Body of pancreas (tissue), 4 donors: ENCODE measurements around the gene CORO1C.
"Not testable (repeated sequence)": the region's sequence is repeated elsewhere in the genome, so short reads cannot be mapped to it uniquely, and the experiment has no call there.

Source experiments
- CTCF ChIP-seq, 7 experiments: fragments of 450-650 bp in 4 of 7; fragments of 200-600 bp in 3 of 7; sonication (generic) in 3 of 7; IDR thresholded peaks; one replicate each; pipeline ENCODE4 v1.5.1; 2016 to 2019; ENCODE audit warnings: antibody characterized with exemption in 7 of 7
- POLR2A ChIP-seq, 3 donors: fragments of 450-650 bp; IDR thresholded peaks; one replicate each; pipeline ENCODE4 v1.6.1; 2016; ENCODE audit warnings: antibody characterized with exemption in 3 of 3, mild to moderate bottlenecking in 2 of 3

DNA sequence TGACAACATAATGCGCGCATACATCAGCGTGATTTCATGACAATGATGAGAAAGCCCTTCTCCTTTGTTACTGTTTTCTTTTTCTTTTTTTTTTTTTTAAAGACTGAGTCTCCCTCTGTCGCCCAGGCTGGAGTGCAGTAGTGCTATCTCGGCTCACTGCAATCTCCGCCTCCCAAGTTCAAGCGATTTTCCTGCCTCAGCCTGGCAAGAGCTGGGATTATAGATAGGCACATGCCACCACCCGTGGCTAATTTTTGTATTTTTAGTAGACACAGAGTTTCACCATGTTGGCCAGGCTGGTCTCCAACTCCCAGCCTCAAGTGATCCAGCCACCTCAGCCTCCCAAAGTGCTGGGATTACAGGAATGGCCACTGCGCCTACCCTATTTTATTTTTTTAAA, 76.7 kb downstream of the CORO1C start:
- TF ChIP-seq CTCF, POLR2A (IDR thresholded peaks at IDR 0.05): not testable (repeated sequence)
